GM19023 (cell line): Measurements from ENCODE around the gene COL9A3.

Experiments used
- ATAC-seq: cut with Tn5 transposase; IDR thresholded peaks from one replicate; pipeline ENCODE4 v1.9.1; 2021; ENCODE audit warnings: mild to moderate bottlenecking, moderate library complexity; ENCODE audit not compliant: unreplicated experiment

Gene COL9A3

GRCh38 chr20:62876902-62877816 lies 60.3 kb downstream of the COL9A3 start:
- ATAC-seq, result no peak

- ATAC-seq, result no peak
Measured at GRCh38 chr20:62878244-62879038, 61.6 kb downstream of the COL9A3 start.

- ATAC-seq, result no peak
Measured at GRCh38 chr20:62879275-62880146, 62.7 kb downstream of the COL9A3 start.

DNA sequence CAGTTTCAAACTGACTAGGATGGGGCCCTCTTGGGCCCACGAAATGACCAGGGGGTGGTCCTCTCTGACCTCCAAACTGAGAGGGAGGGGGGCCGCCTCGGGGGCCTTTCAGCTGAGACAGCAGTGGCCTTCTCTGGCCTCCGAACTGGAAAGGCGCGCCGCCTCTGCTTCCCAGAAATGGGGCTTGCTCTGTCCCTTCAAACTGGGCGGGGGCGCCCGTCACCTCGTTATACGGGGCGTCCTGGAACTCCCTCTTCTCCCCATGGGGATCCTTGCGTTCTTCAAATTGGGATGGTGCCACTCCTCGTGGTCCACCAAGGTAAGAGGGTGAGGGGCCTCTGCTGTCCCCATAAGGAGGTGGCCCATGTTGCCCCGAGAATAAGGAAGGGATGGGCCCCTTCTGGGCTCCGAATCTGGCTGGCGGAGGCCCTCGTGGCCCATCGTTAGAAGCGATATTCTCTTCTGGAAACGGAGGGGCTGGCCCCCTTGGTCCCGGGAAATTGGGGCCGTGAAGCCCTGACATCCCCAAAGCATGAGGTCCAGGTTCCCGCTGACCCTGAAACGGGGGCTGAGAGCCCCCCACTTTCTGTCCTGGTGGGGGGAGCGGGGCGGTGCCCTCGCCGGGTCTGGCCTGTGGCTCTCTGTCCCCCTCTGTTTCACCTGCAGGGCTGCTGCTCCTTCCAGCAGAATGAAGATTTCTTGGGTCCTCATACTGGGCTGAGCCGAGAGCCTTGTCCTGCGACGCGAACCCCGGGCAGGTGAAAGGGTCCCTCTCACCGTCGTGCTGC lies 63.5 kb downstream of the COL9A3 start:
- no peak for ATAC-seq

GRCh38 chr20:62880935-62881661 lies 64.2 kb downstream of the COL9A3 start:
- ATAC-seq, result no peak

GRCh38 chr20:62881662-62882395 lies 65.0 kb downstream of the COL9A3 start:
- ATAC-seq, result no peak

GRCh38 chr20:62882426-62882825 lies 65.6 kb downstream of the COL9A3 start:
- ATAC-seq, result no peak

DNA sequence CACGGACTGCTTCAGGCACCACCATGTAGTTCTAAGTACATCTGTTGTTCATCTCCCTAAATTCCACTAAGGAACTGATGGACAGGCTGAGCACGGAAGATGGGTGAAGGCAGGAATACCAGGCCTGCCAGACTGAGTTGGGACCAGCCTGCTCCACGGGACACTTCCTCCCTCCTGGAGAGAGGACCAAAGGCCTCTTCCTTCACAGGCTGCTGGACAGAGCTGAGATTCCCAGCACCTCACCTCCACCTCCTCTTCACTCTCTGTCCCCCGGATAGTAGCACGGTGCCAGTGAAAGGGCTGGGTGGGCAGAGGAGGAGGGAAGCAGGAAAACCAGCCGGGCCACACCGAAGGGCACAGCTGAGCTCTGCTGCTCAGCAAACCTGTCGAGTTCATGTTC lies 67.7 kb downstream of the COL9A3 start:
- no peak for ATAC-seq

- ATAC-seq, result no peak
Measured at GRCh38 chr20:62885046-62885895, 68.4 kb downstream of the COL9A3 start.

- ATAC-seq, result no peak
Measured at GRCh38 chr20:62885896-62886708, 69.3 kb downstream of the COL9A3 start.

DNA sequence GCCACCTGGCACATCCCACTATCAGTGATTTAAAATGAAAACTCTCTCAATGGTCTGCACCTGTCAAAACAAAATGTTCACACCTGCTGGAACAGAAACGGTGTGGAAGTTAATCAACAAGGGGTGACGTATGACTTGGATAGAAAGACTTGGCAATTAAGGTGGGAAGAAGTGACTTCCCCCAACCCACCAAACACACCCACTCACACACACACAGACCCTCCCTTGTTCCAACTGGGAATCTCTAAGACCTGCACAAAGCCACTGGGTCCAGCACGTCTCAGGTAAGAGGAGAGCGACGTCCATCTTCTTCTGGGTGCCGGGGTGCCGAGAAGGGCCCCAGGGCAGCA lies 69.8 kb downstream of the COL9A3 start:
- ATAC-seq, result no peak

- ATAC-seq, result no peak
Measured at GRCh38 chr20:62887152-62887859, 70.5 kb downstream of the COL9A3 start.

DNA sequence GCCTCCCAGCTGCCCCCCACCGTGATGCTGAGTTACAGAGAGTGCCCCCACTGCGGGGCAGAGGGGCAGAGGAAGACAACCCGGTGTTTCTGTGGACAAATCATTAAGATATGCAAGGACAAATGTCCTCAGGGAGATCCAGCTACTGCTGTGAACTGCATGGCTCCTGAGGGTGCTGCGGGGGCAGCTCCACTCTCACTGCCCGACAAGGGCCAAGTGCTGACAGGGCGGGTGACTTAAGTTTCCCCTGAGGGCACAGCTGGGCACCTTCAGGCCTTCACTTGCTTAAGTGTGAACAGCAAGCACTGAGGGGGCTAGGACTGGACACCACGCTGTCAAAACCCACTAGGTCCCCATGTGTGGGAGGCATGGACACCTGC lies 71.0 kb downstream of the COL9A3 start:
- no peak for ATAC-seq

DNA sequence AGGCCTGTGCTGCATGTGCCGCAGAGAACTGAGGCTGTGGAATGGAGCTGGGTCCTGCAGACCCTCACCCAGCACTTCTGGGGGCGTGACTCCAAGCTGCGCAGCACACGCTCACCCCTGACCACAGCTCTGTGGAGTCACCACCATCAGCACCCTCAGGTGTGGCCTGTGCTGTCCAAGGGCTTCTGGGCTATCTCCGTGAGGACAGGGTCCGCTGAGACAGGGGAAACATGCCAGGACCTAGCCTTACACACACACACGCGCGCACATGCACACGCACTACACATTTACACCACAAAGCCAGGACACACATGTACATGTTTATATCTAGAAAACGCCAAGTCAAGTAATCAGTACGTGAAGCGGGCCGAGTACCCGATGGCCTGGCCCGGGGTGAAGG lies 71.6 kb downstream of the COL9A3 start:
- ATAC-seq, result no peak

DNA sequence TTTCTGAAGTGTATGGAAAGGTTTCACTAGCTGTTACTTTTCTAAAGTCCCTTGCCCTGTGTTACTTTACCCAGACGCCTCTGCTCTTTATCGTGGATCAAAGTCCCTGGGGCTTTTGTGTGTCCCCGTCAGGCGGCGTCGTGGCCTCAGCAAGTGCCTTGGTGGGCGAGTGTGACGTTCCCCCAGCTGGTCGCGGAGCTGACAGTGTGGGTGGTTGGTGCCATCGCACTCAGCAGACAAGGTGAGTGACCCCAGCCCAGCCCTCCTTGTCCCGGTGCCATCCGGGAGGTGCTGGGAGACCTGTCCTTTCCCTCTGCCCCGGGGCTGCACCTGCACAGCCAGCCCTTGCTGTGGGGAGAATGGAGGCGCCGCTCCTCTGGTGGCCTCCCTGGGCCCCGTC lies 72.1 kb downstream of the COL9A3 start:
- ATAC-seq, result no peak

DNA sequence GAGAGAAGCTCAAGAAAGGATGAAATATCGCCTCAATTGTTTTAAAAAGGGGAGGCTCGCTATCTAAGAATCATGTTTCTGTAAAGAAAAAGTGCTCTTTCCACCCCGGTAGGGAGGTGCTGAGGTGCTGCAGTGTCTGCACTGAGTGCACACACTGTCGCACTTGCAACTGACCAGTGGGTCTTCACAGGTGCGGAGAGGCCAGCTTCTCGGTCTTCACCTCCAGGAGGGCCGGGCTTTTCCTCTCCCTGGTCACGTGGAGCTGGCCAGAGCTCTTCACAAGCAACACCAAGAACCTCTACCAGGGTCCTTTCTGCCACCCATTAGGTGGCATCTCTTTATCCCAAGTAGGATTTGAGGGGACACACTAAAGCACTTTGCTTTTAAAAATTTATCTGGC lies 72.6 kb downstream of the COL9A3 start:
- no peak for ATAC-seq

- ATAC-seq, result no peak
Measured at GRCh38 chr20:62889871-62890270, 73.0 kb downstream of the COL9A3 start.
